IMR-90 (cell line): ENCODE data around the gene FOXN3. TPM values are rescaled to one million over a fixed set of nuclear protein-coding genes. Genes with fewer than 3 reads are reported as not detected.

Source experiments
- ATAC-seq: fragments of 200-7000 bp; cut with Tn5 transposase; 2 replicates; pipeline ENCODE4 v1.9.1; 2020; ENCODE audit warnings: low read depth, mild to moderate bottlenecking, moderate library complexity
- BruUV-seq: library from RNA; stranded (reverse); fragments of 400-500 nt; replicated peaks from 2 replicates; lab custom pipeline; 2021; lab: Mats Ljungman, UMichigan
- CTCF ChIA-PET: fragments of 300-600 bp; formaldehyde crosslinking; extraction: SDS; loops from one replicate; lab custom pipeline; 2021; ENCODE audit warnings: antibody characterized with exemption; lab: Yijun Ruan, JAX
- POLR2A ChIA-PET: fragments of 300-600 bp; sonication (Branson Sonifier 250); formaldehyde crosslinking; loops from one replicate; lab custom pipeline; 2022; ENCODE audit warnings: antibody characterized with exemption; ENCODE audit not compliant: unreplicated experiment; lab: Charles Lee
- DNase-seq: peaks from one replicate; pipeline ENCODE4 v3.0.0; 2013
- H2AFZ ChIP-seq: replicated peaks from 2 replicates; pipeline ENCODE3; 2013; ENCODE audit warnings: low read length, mild to moderate bottlenecking; ENCODE audit not compliant: poor library complexity
- H2AK5ac ChIP-seq: 2 replicates; pipeline ENCODE4 v1.6.1; 2013; ENCODE audit warnings: low read depth, low read length, inconsistent platforms
- H2AK9ac ChIP-seq: replicated peaks from 2 replicates; pipeline ENCODE3; 2013; ENCODE audit warnings: mild to moderate bottlenecking, low read depth, low read length, moderate library complexity; ENCODE audit not compliant: poor library complexity
- H2BK120ac ChIP-seq: 2 replicates; pipeline ENCODE4 v1.6.1; 2013; ENCODE audit warnings: low read depth, low read length, inconsistent platforms
- H2BK15ac ChIP-seq: 3 replicates; pipeline ENCODE4 v1.6.1; 2013; ENCODE audit warnings: low read depth, low read length, inconsistent platforms
- H2BK20ac ChIP-seq: 2 replicates; pipeline ENCODE4 v1.6.1; 2013; ENCODE audit warnings: low read depth, mild to moderate bottlenecking, inconsistent platforms, low read length, moderate library complexity
- H2BK5ac ChIP-seq: 2 replicates; pipeline ENCODE4 v1.6.1; 2013; ENCODE audit warnings: mild to moderate bottlenecking, low read depth, low read length, inconsistent platforms; ENCODE audit not compliant: poor library complexity, severe bottlenecking
- H3K14ac ChIP-seq: replicated peaks from 2 replicates; pipeline ENCODE4 v1.6.1; 2013; ENCODE audit warnings: low read depth, low read length, inconsistent platforms
- H3K18ac ChIP-seq: 2 replicates; pipeline ENCODE4 v1.6.1; 2013; ENCODE audit warnings: low read depth, low read length, control low read depth
- H3K23ac ChIP-seq: 2 replicates; pipeline ENCODE4 v1.6.1; 2013; ENCODE audit warnings: low read depth, low read length, inconsistent platforms
- H3K27ac ChIP-seq: 2 replicates; pipeline ENCODE4 v1.5.1; 2013; ENCODE audit warnings: mild to moderate bottlenecking, control low read depth, low read length; ENCODE audit not compliant: insufficient read depth
- H3K27me3 ChIP-seq: 2 replicates; pipeline ENCODE4 v1.6.1; 2013; ENCODE audit warnings: low read length; ENCODE audit not compliant: control insufficient read depth, insufficient read depth
- H3K36me3 ChIP-seq: 2 replicates; pipeline ENCODE4 v1.6.1; 2013; ENCODE audit warnings: low read length, mixed read lengths; ENCODE audit not compliant: control insufficient read depth, insufficient read depth
- H3K4ac ChIP-seq: 2 replicates; pipeline ENCODE4 v1.6.1; 2013; ENCODE audit warnings: low read depth, low read length, inconsistent platforms
- H3K4me1 ChIP-seq: 2 replicates; pipeline ENCODE4 v1.6.1; 2013; ENCODE audit warnings: low read length, mixed read lengths; ENCODE audit not compliant: control insufficient read depth, insufficient read depth
- H3K4me2 ChIP-seq: 2 replicates; pipeline ENCODE4 v1.6.1; 2013; ENCODE audit warnings: low read depth, mild to moderate bottlenecking, control low read depth, low read length, moderate library complexity
- H3K4me3 ChIP-seq: 2 replicates; pipeline ENCODE4 v1.5.1; 2013; ENCODE audit warnings: low read depth, mild to moderate bottlenecking, control low read depth, low read length, moderate library complexity; ENCODE audit not compliant: insufficient read depth
- H3K56ac ChIP-seq: 2 replicates; pipeline ENCODE4 v1.6.1; 2013; ENCODE audit warnings: low read length, inconsistent platforms; ENCODE audit not compliant: insufficient read depth; ENCODE audit errors: extremely low read depth
- H3K79me1 ChIP-seq, 2 experiments: 2 replicates each; pipeline ENCODE4 v1.6.1; 2013; ENCODE audit warnings: low read length in 2 of 2, inconsistent platforms in 1 of 2, low read depth in 1 of 2
- H3K9ac ChIP-seq: 2 replicates; pipeline ENCODE4 v1.6.1; 2013; ENCODE audit warnings: low read depth, low read length, control low read depth
- H3K9me1 ChIP-seq: 2 replicates; pipeline ENCODE4 v1.6.1; 2013; ENCODE audit warnings: low read length, inconsistent platforms; ENCODE audit not compliant: insufficient read depth
- H3K9me3 ChIP-seq: 2 replicates; pipeline ENCODE4 v1.6.1; 2013; ENCODE audit warnings: low read length; ENCODE audit not compliant: control insufficient read depth, insufficient read depth
- H4K20me1 ChIP-seq: 2 replicates; pipeline ENCODE4 v1.6.1; 2013; ENCODE audit warnings: low read length, inconsistent platforms; ENCODE audit not compliant: insufficient read depth
- H4K5ac ChIP-seq: 2 replicates; pipeline ENCODE4 v1.6.1; 2013; ENCODE audit warnings: mild to moderate bottlenecking, low read depth, low read length, control low read depth
- H4K8ac ChIP-seq, 2 experiments: 2 replicates each; pipeline ENCODE4 v1.6.1; 2013; ENCODE audit warnings: low read depth in 2 of 2, low read length in 2 of 2, control low read depth in 1 of 2, inconsistent platforms in 1 of 2
- H4K91ac ChIP-seq: 2 replicates; pipeline ENCODE4 v1.6.1; 2013; ENCODE audit warnings: low read depth, low read length, inconsistent platforms; ENCODE audit not compliant: insufficient read depth
- CEBPB ChIP-seq: IDR thresholded peaks from 2 replicates; pipeline ENCODE4 v1.6.1; 2012; ENCODE audit warnings: low read depth, low read length, improper control_type of control experiment
- FOS ChIP-seq: fragments of 150-350 bp; IDR thresholded peaks from 2 replicates; pipeline ENCODE4 v1.6.1; 2016; ENCODE audit warnings: low read depth, low read length
- MAFK ChIP-seq: IDR thresholded peaks from 2 replicates; pipeline ENCODE4 v1.6.1; 2012; ENCODE audit warnings: low read depth, low read length, improper control_type of control experiment
- NFE2L2 ChIP-seq: fragments of 150-350 bp; IDR thresholded peaks from 2 replicates; pipeline ENCODE4 v1.6.1; 2016; ENCODE audit warnings: low read depth, mild to moderate bottlenecking, low read length
- POLR2A ChIP-seq: IDR thresholded peaks from 2 replicates; pipeline ENCODE4 v1.6.1; 2012; ENCODE audit warnings: mild to moderate bottlenecking, low read depth, low read length
- RAD21 ChIP-seq: IDR thresholded peaks from 2 replicates; pipeline ENCODE4 v1.6.1; 2012; ENCODE audit warnings: low read length, improper control_type of control experiment
- RCOR1 ChIP-seq: IDR thresholded peaks from 2 replicates; pipeline ENCODE4 v1.6.1; 2012; ENCODE audit warnings: mild to moderate bottlenecking, low read length, improper control_type of control experiment; ENCODE audit not compliant: insufficient replicate concordance
- RFX5 ChIP-seq: IDR thresholded peaks from 2 replicates; pipeline ENCODE4 v1.8.0; 2012; ENCODE audit warnings: low read depth, mild to moderate bottlenecking, low read length, moderate library complexity
- WGBS, 2 experiments: methylation state at CpG; one replicate each; pipeline versions ENCODE4 v1.1.5 to v1.1.7; 2013; ENCODE audit warnings: missing lambda C conversion rate in 2 of 2; ENCODE audit not compliant: insufficient read length in 1 of 2; ENCODE audit errors: extremely low coverage in 2 of 2; 5-methylcytosine and 5-hydroxymethylcytosine counted together
- dilution Hi-C: fragments of 300-500 bp; cut with HindIII; formaldehyde crosslinking; loops from one replicate; pipeline ENCODE4 v1.14.3; 2018; ENCODE audit warnings: low sequenced_read_pairs; ENCODE audit not compliant: unreplicated experiment
- in situ Hi-C: fragments of 300-500 bp; cut with MboI; formaldehyde crosslinking; loops from 3 replicates; pipeline ENCODE4 v1.14.3; 2019; ENCODE audit warnings: low sequenced_read_pairs, inconsistent platforms, mixed read lengths
- intact Hi-C: fragments of 100-400 bp; cut with micrococcal nuclease; formaldehyde crosslinking; loops from 2 replicates; pipeline ENCODE4 v1.10.0; 2022
- polyA plus RNA-seq, 3 experiments: library from polyadenylated mRNA; depleted of rRNA; stranded (reverse); fragments of >200 nt; gene quantifications; 2 replicates each; pipeline ENCODE4 v1.2.3, GENCODE V29; 2012; ENCODE audit warnings: low replicate concordance in 1 of 3
- total RNA-seq: library from RNA; depleted of rRNA; stranded (reverse); fragments of >200 nt; gene quantifications from 2 replicates; pipeline ENCODE4 v1.2.3, GENCODE V29; 2012

Gene FOXN3
- total and polyA plus RNA-seq, 2 of the 4 experiments (the other 2 are of a cell fraction), result 22.6 to 33.7 TPM

- Histone ChIP-seq H3K14ac (peak overlapping the region; percentile 74), H3K4me2 (no peak overlapping the region; the same call in 1 of the 2 replicates), H3K79me1 (peaks cover 11 to 35% of the 10 kb centered on the region in 2 experiments; a peak in 3 of 4 replicates), H2BK5ac (peak overlapping the region; percentile 93), H4K91ac (peak overlapping the region; percentile 93), H2BK120ac (peak overlapping the region; percentile 93), H2AK5ac (peak overlapping the region; percentile 48), H2AK9ac (peak overlapping the region; percentile 92), H3K36me3 (no peaks in the 10 kb centered on the region), H3K27ac (peak overlapping the region; percentile 82; the same call in 1 of the 2 replicates), H3K4me1 (peaks cover 22% of the 10 kb centered on the region), H3K4ac (peak overlapping the region; percentile 94), H3K56ac (no peak overlapping the region), H3K9me3 (no peaks in the 10 kb centered on the region), H3K4me3 (no peak overlapping the region), H3K27me3 (no peaks in the 10 kb centered on the region), H3K9ac (no peak overlapping the region), H2BK20ac (peak overlapping the region; percentile 96), H2AFZ (no peak overlapping the region), H3K18ac (peak overlapping the region; percentile 87), H2BK15ac (peak overlapping the region; percentile 78; the same call in 2 of the 3 replicates), H3K23ac (peak overlapping the region; percentile 31; the same call in 1 of the 2 replicates), H4K8ac (peak overlapping the region; percentile 84 to 93; a peak in 3 of 4 replicates), H4K20me1 (no peaks in the 10 kb centered on the region), H4K5ac (peak overlapping the region; percentile 87), H3K9me1 (peaks cover 14% of the 10 kb centered on the region)
- in situ Hi-C loops, result loop anchor here (10.0 kb wide), 1 partner anchor 187 kb away; no protein-coding TSS in a partner anchor
- no peak for ATAC-seq
- intact Hi-C loops, result loop anchor here (5.0 kb wide), 1 partner anchor 64 kb away; no protein-coding TSS in a partner anchor
- BruUV-seq, result no TSS peak
- no peak for TF ChIP-seq RFX5
- TF ChIP-seq CEBPB, result no peak
- no peak for TF ChIP-seq POLR2A
- TF ChIP-seq RAD21, result no peak
- TF ChIP-seq MAFK, result no peak
- TF ChIP-seq RCOR1, result no peak
- no peak for TF ChIP-seq NFE2L2
- no peak for TF ChIP-seq FOS
- POLR2A ChIA-PET, result no interaction called here
- CTCF ChIA-PET, result no interaction called here
- dilution Hi-C loops, result no loop called here
- DNase-seq, result no peak
- no CpG with 5 or more reads among the region's 2 CpGs for WGBS, 2 experiments
Observed at GRCh38 chr14:89428173-89428523, 11.1 kb upstream of the FOXN3 start.
